ENCODE measurements around the gene CD320. TPM values are rescaled to one million over a fixed set of nuclear protein-coding genes. Genes with fewer than 3 reads are reported as not detected.

The CD320 gene
- total RNA-seq, 4 donors from 2014 or later, result 12.7 to 26.4 (median 18.2) TPM

DNA sequence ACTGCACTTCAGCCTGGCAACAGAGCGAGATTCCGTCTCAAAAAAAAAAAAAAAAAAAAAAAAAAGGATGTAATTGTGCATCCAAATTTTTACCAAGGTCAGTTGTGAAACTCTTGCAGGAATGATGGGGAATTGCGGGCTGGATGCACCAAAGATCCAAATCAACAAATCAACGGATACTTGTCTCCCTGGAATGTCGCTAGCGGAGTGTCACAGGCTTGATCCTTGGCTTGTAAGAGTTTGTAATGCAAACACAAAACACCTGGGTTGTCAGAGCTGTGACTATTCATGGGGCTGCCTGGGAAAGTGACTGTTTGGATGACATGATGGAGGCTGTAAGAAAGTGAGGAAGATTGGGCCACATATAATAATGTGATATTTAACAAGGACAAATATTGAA lies 30.7 kb upstream of the CD320 start:
- Histone ChIP-seq H3K36me3 (no peaks in the 10 kb centered on the region), H3K4me3 (no peak overlapping the region), H3K27me3 (peaks cover 0 to 13% of the 10 kb centered on the region in 2 donors), H3K4me1 (peaks cover 0 to 26% (median 10%) of the 10 kb centered on the region in 4 donors), H3K27ac (no peak overlapping the region), H3K9me3 (no peaks in the 10 kb centered on the region)
- TF ChIP-seq, protein P1, sequence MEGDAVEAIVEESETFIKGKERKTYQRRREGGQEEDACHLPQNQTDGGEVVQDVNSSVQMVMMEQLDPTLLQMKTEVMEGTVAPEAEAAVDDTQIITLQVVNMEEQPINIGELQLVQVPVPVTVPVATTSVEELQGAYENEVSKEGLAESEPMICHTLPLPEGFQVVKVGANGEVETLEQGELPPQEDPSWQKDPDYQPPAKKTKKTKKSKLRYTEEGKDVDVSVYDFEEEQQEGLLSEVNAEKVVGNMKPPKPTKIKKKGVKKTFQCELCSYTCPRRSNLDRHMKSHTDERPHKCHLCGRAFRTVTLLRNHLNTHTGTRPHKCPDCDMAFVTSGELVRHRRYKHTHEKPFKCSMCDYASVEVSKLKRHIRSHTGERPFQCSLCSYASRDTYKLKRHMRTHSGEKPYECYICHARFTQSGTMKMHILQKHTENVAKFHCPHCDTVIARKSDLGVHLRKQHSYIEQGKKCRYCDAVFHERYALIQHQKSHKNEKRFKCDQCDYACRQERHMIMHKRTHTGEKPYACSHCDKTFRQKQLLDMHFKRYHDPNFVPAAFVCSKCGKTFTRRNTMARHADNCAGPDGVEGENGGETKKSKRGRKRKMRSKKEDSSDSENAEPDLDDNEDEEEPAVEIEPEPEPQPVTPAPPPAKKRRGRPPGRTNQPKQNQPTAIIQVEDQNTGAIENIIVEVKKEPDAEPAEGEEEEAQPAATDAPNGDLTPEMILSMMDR (IDR thresholded peaks at IDR 0.05), result no peak
- no peak for TF ChIP-seq POLR2A (IDR thresholded peaks at IDR 0.05)
- DNase-seq, result no peak

DNA sequence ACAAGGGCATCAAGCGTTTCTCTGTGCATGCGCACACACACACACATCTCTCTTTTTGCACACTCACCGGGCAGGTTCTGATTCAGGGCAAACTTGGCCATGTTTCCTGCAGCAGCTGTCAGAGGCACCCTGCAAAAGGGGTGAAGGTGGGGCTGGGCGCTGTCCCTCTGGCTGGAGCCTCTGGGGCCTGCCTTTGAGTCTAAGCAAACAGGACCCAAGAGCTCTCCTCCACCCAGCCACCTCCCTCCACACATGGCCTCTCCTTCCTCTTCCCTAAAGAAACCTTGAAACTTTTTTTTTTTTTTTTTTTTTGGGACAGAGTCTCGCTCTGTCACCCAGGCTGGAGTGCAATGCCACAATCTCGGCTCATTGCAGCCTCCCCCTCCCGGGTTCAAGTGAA lies 29.6 kb upstream of the CD320 start:
- H3K36me3 ChIP-seq, result no peaks in the 10 kb centered on the region
- H3K4me1 ChIP-seq, result peaks cover 0 to 27% (median 9%) of the 10 kb centered on the region in 4 donors
- H3K4me3 ChIP-seq, result no peak overlapping the region
- no peak overlapping the region for H3K27ac ChIP-seq
- DNase-seq, result no peak
- TF ChIP-seq, protein P1 (IDR thresholded peaks at IDR 0.05), result no peak
- no peak for TF ChIP-seq POLR2A (IDR thresholded peaks at IDR 0.05)
- no peaks in the 10 kb centered on the region for H3K9me3 ChIP-seq
- H3K27me3 ChIP-seq, result peaks cover 0 to 22% of the 10 kb centered on the region in 2 donors

DNA sequence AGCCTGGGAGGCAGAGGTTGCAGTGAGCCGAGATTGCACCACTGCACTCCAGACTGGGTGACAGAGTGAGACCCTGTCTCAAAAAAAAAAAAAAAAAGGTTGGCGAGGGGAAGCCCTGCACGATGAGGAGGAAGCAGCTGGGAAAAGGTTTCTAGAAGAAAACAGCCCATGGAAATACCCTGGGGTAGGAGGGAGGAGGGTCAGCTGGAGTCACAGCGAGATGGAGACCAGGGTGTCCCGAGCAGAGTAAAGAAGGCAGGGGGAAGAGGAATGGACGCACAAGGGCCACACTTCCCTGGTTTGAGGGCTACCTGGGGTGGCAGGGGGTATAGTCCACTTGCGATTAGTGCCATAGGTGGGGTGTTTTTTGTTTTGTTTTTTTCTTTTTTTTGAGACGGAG lies 28.5 kb upstream of the CD320 start:
- Histone ChIP-seq H3K4me1 (peaks cover 0 to 26% (median 7%) of the 10 kb centered on the region in 4 donors), H3K9me3 (no peaks in the 10 kb centered on the region), H3K4me3 (no peak overlapping the region), H3K27me3 (peaks cover 0 to 21% of the 10 kb centered on the region in 2 donors), H3K27ac (no peak overlapping the region), H3K36me3 (no peaks in the 10 kb centered on the region)
- no peak for DNase-seq
- no peak for TF ChIP-seq POLR2A (IDR thresholded peaks at IDR 0.05)
- TF ChIP-seq, protein P1 (IDR thresholded peaks at IDR 0.05), result no peak

DNA sequence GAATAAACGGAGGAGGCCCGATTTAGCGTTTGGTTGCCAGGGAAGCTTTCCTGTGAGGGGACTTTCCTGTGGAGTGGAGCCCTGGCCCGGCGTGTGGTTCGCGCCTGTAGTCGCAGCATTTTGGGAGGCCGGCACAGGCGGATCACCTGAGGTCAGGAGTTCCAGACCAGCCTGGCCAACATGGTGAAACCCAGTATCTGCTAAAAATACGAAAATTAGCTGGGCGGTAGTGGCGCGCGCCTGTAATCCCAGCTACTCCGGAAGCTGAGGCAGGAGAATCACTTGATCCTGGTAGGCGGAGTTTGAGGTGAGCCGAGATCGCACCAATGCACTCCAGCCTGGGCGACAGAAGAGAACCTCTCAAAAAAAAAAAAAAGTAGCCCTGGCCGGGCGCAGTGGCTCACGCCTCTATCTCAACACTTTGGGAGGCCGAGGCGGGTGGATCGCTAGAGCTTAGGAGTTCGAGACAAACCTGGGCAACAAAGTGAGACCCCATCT lies 28.0 kb upstream of the CD320 start:
- peaks cover 0 to 26% (median 7%) of the 10 kb centered on the region in 4 donors for H3K4me1 ChIP-seq
- no peak for DNase-seq
- TF ChIP-seq POLR2A (IDR thresholded peaks at IDR 0.05), result no peak
- TF ChIP-seq, protein P1 (IDR thresholded peaks at IDR 0.05), result no peak
- no peak overlapping the region for H3K27ac ChIP-seq
- no peaks in the 10 kb centered on the region for H3K9me3 ChIP-seq
- no peaks in the 10 kb centered on the region for H3K36me3 ChIP-seq
- no peak overlapping the region for H3K4me3 ChIP-seq
- H3K27me3 ChIP-seq, result peaks cover 0 to 21% of the 10 kb centered on the region in 2 donors

DNA sequence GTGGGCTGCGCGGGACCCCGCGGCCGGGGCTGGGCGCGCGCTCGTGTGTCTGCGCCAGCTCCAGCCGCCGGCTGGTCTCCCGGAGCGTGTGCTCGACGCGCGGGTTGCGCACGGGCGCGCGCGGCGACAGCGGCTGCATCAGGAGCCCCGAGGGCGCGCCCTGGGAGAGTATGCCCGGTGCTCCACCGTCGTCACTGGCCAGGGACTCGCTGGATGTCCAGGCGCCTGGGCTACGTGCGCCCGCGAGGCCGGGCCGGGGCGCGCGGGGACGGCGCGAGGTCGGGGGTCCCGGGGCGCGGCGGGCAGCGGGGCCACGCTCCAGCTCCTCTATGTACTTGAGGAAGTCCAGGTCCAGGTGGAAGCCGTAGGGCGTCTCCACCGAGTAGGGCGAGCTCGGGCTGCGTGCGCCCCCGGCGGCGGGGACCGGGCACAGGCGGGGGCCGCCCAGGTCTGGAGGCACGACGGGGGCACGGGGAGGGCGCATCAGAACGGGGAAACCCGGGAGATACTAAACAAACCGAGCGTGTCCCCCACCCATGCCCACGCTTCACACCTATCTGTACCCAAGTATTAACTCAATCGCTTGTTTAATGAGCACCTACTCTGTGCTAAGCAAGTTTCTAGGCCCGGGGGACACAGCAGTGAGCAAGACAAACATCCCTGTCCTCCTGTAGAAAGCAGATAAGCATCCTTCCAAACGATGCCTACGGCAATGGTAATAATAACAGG lies 27.3 kb upstream of the CD320 start:
- Histone ChIP-seq H3K9me3 (no peaks in the 10 kb centered on the region), H3K27ac (no peak overlapping the region), H3K27me3 (peaks cover 0 to 21% of the 10 kb centered on the region in 2 donors), H3K4me3 (peak overlapping the region in 3 of 4 donors; percentile 43 to 53 (median 46)), H3K4me1 (peaks cover 0 to 26% (median 7%) of the 10 kb centered on the region in 4 donors), H3K36me3 (no peaks in the 10 kb centered on the region)
- DNase-seq, result peak in 2 of 3 donors; percentile 58
- TF ChIP-seq POLR2A (IDR thresholded peaks at IDR 0.05), result no peak
